Stimulated activated CD4-positive, alpha-beta T cell treated with anti-CD3 and anti-CD28 coated beads, TNF-alpha, amount 100 ng/mL, for 4 hours (primary cell): ENCODE data around the gene KCTD1.

Experiments used
- DNase-seq, 3 experiments: peaks; one replicate each; pipeline ENCODE4 v3.0.0-alpha.2; 2020; ENCODE audit warnings: low read depth in 3 of 3

Gene KCTD1

DNA sequence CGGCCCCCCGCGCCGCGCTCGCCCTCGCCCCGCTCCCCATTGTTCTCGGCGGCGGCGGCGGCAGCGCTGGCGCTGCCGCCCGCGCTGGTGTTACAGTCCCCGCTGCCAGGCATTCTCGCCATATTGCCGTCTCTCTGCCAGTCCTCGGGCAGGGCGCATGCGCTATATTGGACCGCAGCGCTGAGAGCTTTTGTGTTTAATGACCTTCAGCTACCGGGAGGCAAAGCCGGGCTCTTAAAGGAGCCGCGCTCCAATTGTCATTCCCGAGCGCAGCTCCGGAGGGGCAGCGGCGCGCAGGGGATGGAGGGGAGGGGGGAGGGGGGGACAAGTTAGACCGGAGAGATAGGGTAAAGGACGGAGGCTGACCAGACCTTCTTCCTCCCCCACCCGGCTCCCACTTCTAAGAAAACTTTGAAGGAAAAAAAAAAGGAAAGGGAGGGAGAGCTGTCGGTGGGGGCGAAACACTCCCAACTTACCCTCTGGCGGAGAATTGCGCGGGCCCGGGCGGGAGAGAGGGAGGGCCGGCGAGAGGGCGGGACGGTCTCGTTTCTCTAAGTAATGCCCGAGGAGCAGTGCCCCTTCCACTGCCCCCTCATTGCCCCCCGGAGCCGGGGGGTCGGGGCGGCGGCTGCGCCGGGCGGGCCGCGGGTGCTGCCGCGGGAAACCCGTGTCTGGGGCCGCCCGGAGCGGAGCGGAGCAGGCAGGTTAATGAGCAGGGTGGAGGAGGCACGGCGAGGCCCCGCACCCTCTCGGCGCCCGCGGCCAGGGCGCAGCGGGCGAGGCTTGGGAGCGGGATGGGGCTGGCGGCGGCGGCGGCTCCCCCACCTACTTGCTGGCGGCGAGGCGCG is at the start of gene KCTD1:
Gene KCTD1 (minus strand): TSS at position 139 of the 848 bp plus-strand sequence. CDS start 17 bp downstream, at position 122.
- DNase-seq = peak; percentile 38 to 42 (median 42)

DNA sequence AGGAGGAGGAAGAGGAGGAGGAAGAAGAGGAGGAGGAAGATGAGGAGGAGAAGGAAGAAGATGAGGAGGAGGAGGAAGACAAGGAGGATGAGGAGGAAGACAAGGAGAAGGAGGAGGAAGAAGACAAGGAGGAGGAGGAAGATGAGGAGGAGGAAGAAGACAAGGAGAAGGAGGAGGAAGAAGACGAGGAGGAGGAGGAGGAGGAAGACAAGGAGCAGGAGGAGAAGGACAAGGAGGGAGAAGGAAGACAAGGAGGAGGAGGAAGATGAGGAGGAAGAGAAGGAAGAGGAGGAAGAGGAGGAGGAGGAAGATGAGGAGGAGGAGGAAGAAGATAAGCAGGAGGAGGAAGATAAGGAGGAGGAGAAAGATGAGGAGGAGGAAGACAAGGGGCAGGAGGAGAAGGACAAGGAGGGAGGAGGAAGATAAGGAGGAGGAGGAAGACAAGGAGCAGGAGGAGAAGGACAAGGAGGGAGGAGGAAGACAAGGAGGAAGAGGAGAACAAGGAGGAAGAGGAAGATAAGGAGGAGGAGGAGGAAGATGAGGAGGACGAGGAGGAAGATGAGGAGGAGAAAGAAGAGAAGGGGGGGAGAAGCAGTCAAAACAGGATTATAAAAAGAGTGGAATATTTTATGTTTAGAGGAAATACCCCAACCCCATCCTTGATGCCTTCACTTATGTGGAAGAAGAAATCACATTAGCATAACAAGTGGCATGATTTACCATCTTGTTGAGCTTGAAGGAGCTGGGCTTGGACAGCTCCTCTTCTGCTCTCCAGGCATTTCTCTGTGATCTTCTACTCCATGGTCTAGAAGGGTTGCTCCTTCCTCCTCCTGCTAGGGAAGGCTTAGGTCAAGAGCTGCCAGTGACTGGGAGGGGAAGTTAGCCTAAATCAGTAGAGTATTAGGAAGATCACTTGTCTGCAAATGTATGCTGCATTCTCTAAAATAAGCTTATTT is 45.3 kb upstream of the KCTD1 start:
- no peak for DNase-seq

DNA sequence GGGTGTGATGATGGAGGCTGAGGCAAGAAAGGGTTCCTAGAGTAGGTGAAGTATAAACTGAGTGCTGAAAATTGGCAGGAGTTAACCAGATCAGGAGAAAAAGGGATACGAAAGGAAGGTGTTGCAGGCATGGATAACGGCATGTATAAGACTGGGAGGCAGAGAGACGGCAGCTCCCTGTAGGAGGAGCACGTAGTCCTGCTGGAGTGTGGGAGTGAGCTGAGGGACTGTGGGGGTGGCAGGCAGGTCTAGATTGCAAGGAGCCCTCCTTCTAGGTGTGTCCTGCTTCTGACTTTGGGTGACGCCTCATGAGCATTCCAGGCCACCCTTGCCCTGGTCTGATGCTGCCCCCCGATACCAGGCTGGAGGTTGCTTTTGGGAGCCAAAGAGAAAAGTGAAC is 36.4 kb upstream of the KCTD1 start:
- DNase-seq = no peak

DNA sequence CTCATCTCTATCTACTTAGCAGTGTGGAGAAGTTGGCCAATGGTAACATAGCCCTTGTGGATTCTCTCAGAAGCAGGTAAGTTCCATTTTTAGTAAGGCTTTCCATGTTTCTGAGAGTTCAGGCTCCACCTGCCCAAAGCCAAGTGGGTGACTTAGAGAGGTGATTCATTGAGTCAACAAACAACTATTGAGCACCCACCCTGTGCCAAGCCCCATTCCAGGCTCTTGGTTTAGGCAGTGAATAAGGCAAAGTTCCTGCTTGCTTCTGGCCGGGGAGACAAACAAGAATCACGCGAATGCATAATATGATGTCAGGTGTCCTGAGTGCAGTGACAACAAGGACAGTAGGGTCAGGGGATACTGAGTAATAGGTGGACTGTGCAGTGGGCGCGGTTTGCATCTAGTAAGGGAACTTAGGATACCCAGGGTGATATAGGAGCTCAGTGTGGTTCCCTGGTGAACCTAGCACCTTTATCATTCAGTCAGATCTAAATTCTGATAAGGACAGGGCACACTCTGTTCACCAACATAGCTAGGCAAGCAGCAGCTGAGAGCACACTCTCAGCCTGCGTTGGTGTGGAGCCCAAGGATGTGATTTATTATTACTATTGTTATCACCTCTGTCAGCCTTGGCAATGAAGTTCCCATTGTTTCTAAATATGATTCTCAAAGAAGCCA is 31.7 kb upstream of the KCTD1 start:
- DNase-seq = no peak

DNA sequence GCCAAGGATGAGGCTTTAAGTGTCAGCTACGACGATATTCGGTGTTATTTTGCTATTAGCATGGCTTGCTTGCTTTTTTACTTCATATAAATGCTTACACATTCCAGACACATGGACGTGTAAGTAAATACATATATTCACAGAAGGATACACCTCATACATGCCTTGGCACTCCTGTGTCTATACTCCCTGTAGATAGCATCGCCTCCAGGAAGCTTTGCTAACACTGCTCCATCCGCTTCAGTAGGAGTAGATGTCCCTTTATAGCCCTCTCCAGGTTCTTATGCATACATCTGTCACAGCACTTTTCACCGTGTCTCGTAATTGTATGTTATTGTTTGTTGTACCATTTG is 27.5 kb upstream of the KCTD1 start:
- no peak for DNase-seq

DNA sequence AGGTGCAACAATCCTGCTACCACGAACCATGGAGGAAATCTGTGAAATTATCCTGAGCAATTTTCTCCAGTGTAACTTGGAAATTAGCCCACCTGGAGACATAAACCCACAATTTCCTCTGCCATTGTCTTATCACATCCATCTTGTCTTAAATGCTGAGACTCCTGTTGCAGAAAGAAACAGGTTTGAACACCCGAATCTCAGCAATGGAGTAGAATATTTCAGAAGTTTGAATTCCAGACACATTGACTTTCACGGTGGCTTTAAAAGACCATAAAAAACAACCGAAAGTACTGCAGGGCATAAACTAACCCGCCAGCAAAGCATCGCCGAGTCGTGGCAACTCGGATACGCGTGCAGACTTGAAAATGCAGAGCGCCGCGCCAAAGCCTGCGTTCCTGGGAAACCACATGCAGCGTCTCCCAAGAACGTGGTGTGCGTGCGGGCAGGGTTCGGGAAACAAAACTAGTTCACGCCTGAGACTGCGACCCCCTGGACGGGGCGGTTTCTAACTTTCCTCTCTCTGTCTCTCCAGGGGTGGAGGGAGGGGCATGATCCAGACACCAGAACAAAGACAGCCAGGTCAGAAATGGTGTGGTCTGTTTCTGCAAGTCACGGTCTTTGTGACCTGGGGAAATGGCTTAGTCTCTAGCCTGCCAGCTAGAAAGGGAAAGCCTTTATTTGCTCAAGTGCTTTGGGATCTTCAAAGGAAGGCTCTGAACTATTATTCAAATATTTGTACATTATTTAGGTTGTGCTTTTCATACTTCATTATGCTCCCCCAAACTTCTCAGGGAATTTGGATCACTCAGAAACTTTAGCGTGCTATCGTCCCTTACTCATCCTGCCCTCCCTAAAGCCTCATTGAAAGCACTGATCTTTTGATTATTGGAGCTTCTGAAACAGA is 26.9 kb upstream of the KCTD1 start:
- DNase-seq = no peak

DNA sequence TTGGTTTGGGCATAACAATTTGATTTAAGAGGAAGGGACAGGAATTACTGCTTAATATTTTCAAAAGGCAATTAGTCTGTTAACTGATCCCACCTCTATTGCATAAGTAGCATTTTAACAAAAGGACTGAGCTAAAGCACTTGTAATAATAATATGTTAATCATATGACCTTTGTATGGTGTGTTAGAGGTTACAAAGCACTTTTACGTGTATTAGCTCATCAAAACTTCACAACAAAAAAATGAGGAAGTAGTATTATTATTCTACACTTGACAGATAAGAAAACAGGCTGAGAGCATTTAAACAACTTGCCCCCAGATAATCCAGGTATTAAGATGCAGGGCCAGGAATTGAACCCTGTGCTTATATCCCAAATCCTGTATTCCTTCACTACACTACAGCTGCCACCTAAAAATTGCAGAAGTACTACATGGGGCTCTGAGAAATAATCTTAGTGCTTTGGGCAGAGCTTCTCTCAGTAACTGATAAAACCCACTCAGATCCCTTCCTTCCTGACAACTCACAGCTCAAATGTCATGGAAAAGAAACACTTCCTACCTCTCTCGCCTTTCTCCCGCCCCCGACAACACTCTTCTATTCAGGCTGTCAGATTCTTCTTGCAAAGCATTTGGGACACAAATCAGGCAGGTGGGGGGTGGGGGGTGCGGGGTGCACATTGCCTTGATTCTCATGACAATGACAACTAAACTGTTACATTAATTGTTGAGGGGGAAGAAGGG is 20.7 kb upstream of the KCTD1 start:
- DNase-seq = no peak

DNA sequence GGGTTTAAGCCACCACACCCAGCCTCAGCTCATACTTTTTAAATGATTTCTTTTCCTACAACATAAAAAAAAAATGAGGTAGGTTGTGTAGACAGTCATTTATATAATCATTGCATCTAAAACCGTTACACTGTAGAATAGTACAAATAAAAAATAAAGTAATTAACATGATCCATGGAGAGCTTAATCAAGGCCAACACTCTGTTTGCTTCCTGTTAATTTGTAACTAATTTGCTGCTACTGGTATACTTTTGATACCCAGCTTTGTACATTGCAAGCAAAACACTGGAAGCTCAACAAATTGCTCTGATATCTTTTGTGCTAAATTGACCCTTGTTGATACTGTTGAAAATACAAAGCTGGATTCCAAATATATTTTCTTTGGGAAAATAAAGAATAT is 20.2 kb upstream of the KCTD1 start:
- DNase-seq = no peak

DNA sequence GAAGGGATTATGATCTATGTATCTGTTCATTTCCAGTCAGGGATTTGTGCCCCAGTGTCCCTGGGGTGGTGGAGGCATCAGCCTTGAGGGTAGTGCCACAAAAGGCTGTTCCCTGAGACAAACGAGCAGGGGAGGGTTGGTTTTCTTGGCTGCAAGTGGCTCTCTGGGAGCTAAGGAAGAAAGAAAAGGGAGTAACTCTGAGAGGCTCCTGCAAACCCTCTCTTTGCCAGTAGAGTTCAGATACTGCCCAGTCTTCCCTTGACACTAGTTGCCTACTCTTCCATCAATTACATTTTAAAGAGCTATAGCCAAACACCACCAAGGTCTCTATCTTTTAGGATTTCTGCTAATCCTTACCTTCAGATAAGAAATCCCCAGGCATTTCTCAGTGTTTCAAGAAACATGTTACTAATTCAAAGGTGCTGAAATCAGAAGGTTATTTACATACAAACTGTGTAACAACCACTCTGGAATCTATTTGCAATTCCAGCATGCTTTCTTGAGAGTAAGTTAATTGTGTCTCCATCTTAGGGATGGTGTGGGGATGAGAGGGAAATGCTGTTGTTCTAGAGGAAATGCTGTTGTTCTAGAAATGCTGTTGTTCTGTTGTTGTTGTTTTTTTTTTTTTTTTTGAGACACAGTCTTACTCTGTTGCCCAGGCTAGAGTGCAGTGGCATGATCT is 18.7 kb upstream of the KCTD1 start:
- no peak for DNase-seq

DNA sequence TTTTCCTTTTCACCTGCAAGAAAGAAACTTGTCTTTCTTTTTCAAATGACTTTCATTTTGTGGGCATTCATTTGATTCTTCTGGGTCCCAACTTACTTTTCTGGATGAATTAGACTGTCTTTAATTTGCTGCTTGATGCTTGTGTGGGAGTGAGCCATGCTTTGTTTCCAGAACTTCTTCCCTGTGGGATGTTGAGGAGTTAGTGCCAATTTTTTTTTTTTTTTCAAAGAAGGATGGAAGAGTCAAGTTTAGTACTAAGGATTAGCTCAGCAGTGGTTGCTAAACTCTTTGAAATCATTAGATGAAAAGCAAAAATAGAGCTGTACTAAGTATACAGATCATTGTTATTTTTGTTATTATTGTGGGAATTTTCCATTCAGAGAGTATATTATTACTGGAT is 17.2 kb upstream of the KCTD1 start:
- DNase-seq = no peak

DNA sequence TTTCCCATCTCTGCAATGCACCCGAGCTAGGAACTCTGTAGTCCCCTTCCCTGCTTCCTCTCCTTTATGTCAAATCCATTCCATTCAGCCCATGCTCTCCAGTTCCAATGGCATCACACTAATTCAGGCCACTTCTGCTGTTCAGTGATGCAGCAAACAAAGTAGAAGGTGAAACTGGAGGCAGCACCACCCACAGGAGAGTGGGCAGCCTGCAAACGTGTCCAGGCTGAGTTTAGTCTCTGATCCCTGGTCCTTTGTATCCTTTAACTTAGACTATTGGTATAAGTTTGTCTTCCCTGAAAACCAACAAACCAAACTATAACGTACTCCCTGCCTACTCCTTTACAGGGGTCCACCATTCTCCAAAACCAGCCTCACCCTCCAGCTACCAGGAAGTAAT is 14.7 kb upstream of the KCTD1 start:
- DNase-seq = no peak

DNA sequence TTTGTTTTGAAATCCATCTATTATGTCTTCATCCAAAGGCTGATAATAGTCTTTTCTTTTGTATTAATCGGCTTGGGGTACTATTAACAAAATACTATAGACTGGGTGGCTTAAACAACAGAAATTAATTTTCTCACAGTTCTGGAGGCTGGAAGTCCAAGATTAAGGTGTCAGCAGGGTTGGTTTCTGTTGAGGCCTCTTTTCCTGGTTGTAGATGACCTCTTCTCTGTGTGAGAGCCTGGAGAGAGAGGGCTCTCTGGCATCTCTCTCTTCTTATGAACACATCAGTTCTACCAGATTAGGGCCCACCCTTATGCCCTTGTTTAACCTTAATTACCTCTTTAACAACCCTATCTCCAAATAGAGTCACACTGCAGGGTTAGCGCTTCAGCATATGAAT is 14.2 kb upstream of the KCTD1 start:
- no peak for DNase-seq

DNA sequence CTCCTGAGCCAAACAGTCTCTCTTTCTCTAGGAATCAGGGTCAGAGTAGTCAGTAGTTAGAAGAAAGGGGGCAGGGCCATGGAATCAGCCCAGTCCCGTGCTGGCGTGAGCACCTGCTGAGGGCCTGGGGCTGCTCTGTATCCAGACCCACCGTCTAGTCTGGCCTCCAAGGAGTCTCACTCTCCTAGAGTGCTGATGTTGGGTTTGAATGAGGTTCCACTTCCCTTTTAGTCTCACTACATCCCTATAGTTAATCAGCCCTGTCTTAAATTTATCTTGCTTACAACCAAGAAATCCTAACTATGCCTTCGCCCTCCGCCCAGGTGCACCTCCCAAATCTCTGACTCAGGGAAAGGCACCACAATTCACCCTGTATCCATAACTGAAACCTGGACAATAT is 13.4 kb upstream of the KCTD1 start:
- DNase-seq = no peak

DNA sequence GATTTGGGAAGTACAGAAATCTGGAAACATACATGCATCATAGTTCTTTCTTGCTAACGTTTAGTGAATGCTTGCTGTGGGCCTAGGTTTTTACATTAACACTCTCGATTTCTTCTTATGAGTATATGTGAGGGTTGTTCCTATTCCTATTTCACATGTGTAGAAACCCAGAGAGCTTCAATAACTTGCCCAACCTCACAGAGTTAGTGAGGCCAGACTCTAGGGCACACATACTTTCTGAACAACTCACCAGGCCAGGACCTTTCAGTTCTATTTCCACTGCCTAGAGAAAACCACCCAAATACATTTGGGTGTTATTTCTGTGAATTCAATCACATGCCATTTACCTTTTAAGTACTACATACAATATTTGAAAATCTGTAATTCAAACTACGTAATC is 8.2 kb upstream of the KCTD1 start:
- DNase-seq = no peak

DNA sequence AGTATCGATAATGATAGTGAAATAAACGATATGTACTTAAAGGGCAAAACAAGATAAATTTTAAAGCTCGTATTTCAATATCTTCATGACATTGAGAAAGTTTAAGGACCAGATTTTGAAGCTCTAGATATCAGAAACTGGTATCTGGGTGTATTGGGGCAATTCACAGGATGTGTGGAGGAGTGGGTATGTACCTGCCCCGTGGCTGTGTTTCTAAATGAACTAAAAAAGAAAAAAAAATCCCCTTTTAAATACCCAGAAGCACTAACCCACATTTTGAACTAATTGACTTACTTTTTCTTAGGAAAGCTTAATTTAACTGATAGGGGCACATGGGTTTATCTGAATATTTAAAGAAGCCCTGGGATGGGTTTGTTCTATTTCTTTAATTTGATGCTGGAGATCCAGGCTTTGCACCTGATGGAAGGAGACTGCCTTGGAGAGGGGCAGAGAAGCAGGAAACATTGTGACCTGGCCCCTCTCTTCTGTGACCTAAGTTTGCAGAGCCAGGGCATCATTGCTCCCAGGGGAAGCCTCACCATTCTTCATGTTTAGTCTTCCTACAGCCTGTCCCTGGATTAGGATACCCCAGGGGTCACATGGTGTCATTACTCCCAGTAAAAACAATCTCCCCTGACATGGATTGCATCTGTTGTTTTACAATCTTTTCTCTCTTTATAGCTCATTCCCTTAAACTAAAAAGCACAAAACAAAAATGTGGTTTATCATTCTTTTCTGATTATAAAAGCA is 7.6 kb upstream of the KCTD1 start:
- no peak for DNase-seq

DNA sequence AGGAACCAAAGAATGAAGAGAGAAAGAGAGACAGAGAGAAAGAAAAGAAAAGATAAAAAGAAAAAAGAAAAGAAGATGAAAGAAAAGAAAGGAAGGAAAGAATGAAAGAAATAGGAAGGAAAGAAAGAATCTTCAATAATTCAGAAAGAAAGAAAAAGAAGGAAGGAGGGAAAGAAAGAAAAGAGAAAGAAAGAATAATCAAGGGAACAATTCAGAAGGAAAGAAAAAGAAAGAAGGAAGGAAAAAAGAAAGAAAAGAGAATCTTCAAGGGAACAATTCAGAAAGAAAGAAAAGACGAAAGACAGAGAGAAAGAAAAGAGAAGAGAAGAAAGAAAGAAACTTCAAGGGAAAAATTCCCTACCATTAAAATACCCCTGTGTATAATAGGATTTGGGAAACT is 5.6 kb upstream of the KCTD1 start:
- DNase-seq = no peak

DNA sequence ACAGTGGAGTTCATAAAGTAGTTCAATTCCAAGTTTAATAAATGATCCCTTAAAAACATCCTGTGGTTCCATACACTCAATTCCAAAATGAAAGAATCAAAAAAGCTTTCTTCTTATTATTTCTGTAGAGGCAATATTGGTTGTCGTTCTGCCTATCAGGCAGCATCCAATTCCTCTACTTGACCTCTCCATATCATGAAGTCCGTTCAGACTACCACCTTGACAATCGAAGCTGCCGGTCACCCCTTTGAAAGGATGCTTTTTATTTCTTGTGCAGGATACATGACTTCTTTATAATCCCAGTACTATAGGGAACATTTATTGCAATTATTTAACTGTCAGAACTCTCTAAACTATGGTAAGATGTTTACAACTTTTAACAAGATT is 3.3 kb upstream of the KCTD1 start:
- no peak for DNase-seq

DNA sequence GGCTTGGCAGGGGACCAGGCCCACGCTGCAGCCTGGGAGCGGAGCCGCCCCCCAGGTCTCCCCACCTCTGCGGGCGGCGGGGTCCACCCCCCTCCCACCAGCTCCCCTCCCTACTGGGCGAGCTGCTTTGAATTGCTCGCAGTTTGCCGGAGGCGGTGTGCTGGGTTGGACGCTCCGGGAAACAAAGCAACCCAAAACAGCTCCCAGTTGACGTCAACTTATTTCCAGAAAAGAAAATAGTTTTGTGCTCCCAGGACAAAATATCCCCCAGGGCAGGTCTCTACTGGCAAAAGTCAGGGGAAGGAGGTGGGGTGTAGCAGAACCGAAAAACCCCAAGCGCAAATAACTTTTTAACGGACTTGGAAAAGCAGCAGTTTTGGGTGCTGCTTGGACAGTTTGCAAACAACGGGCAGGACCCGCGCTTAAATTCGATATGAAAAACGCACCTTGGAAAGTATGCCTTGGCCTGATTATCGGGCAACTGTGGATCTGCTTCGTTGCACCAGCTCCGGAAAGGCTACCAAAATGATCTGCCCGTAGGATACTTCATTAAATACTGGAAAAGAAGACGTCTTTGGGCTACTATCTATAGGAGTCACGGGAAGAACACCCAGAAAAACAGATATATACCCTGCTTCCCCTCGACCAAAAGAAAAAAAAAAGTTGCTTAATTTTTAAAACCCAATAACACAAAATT is 2.8 kb upstream of the KCTD1 start:
- no peak for DNase-seq
